PC-9 (cell line): ENCODE data around the gene FUT1. TPM values are rescaled to one million over a fixed set of nuclear protein-coding genes. Genes with fewer than 3 reads are reported as not detected.

Experiments used
- BruUV-seq: library from RNA; stranded (reverse); fragments of 400-500 nt; replicated peaks from 2 replicates; lab custom pipeline; 2021; lab: Mats Ljungman, UMichigan
- CTCF ChIA-PET: fragments of 300-600 bp; sonication (Branson Sonifier 250); formaldehyde crosslinking; loops from one replicate; lab custom pipeline; 2022; ENCODE audit warnings: antibody characterized with exemption; lab: Charles Lee
- POLR2A ChIA-PET: fragments of 300-600 bp; sonication (Branson Sonifier 250); formaldehyde crosslinking; loops from one replicate; lab custom pipeline; 2022; ENCODE audit warnings: antibody characterized with exemption; ENCODE audit not compliant: unreplicated experiment; lab: Charles Lee
- DNase-seq, 2 experiments: peaks; one replicate each; pipeline versions ENCODE4 v3.0.0 to v3.0.0-alpha.2; 2015 to 2022; ENCODE audit warnings: mixed read lengths in 1 of 2
- H2AFZ ChIP-seq: fragments of 200-600 bp; sonication (generic); 2 replicates; pipeline ENCODE4 v1.8.1; 2017; ENCODE audit warnings: antibody characterized with exemption
- H3F3A ChIP-seq: fragments of 200-600 bp; sonication (generic); 2 replicates; pipeline ENCODE4 v1.8.1; 2017; ENCODE audit warnings: antibody characterized with exemption, mild to moderate bottlenecking, low read depth; ENCODE audit not compliant: insufficient read depth
- H3K27ac ChIP-seq: fragments of 200-600 bp; sonication (generic); 2 replicates; pipeline ENCODE4 v1.6.1; 2016; ENCODE audit warnings: mixed run types
- H3K27me3 ChIP-seq: fragments of 200-600 bp; sonication (generic); 2 replicates; pipeline ENCODE4 v1.6.1; 2016; ENCODE audit warnings: low read depth, mixed run types; ENCODE audit not compliant: insufficient read depth
- H3K36me3 ChIP-seq: fragments of 200-600 bp; sonication (generic); 2 replicates; pipeline ENCODE4 v1.6.1; 2016; ENCODE audit warnings: low read depth, mixed run types
- H3K4me1 ChIP-seq: fragments of 200-600 bp; sonication (generic); replicated peaks from 2 replicates; pipeline ENCODE4 v1.6.1; 2016; ENCODE audit warnings: mixed run types; ENCODE audit not compliant: insufficient read depth
- H3K4me2 ChIP-seq: fragments of 200-600 bp; sonication (generic); 2 replicates; pipeline ENCODE4 v1.6.1; 2017; ENCODE audit warnings: mixed run types
- H3K4me3 ChIP-seq: fragments of 200-600 bp; sonication (generic); 2 replicates; pipeline ENCODE4 v1.6.1; 2016; ENCODE audit warnings: mixed run types
- H3K79me2 ChIP-seq: fragments of 200-600 bp; sonication (generic); 2 replicates; pipeline ENCODE4 v1.6.1; 2017; ENCODE audit warnings: low read depth, mixed run types
- H3K9me2 ChIP-seq: fragments of 200-600 bp; sonication (generic); 2 replicates; pipeline ENCODE4 v1.8.1; 2017; ENCODE audit warnings: mild to moderate bottlenecking; ENCODE audit not compliant: insufficient read depth
- H3K9me3 ChIP-seq: fragments of 200-600 bp; sonication (generic); 2 replicates; pipeline ENCODE4 v1.8.1; 2016; ENCODE audit warnings: low read depth; ENCODE audit not compliant: insufficient read depth
- H4K20me1 ChIP-seq: fragments of 200-600 bp; sonication (generic); 2 replicates; pipeline ENCODE4 v1.8.1; 2017; ENCODE audit not compliant: insufficient read depth
- EZH2 ChIP-seq: fragments of 200-600 bp; sonication (generic); IDR thresholded peaks from 2 replicates; pipeline ENCODE4 v1.8.0; 2017; ENCODE audit warnings: antibody characterized with exemption, low read depth
- intact Hi-C: fragments of 100-400 bp; cut with micrococcal nuclease; formaldehyde crosslinking; loops from one replicate; pipeline ENCODE4 v1.10.0; 2022; ENCODE audit not compliant: unreplicated experiment
- total RNA-seq: library from RNA; stranded (reverse); gene quantifications from 2 replicates; pipeline ENCODE4 v1.2.3, GENCODE V29; 2021
- TF ChIP-seq, protein P1 (sequence below): fragments of 200-600 bp; sonication (generic); conservative IDR thresholded peaks from 2 replicates; pipeline ENCODE4 v1.6.1; 2017; ENCODE audit warnings: mixed run types, antibody characterized with exemption, mild to moderate bottlenecking, moderate library complexity

Gene FUT1
- total RNA-seq, 1 experiment from 2014 or later, result 7.9 TPM

DNA sequence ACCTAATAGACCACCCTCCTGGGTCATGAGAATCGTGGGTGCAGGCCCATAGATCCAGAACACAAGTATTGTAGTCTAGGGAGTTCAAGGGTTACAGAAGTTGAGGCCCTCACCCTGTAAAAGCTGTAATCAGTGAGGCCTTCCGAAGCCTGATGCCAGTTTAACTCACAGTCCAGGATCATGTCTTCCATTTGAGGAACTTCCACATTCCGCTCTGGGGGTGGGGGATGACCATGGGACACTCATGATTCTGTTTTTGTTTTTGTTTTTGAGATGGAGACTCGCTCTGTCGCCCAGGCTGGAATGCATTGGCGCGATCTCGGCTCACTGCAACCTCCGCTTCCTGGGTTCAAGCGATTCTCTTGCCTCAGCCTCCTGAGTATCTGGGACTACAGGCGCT is 10.3 kb downstream of the FUT1 start:
- H3K79me2 ChIP-seq, result no peaks in the 10 kb centered on the region
- no peaks in the 10 kb centered on the region for H3K36me3 ChIP-seq
- no peak for TF ChIP-seq EZH2
- TF ChIP-seq, protein P1, sequence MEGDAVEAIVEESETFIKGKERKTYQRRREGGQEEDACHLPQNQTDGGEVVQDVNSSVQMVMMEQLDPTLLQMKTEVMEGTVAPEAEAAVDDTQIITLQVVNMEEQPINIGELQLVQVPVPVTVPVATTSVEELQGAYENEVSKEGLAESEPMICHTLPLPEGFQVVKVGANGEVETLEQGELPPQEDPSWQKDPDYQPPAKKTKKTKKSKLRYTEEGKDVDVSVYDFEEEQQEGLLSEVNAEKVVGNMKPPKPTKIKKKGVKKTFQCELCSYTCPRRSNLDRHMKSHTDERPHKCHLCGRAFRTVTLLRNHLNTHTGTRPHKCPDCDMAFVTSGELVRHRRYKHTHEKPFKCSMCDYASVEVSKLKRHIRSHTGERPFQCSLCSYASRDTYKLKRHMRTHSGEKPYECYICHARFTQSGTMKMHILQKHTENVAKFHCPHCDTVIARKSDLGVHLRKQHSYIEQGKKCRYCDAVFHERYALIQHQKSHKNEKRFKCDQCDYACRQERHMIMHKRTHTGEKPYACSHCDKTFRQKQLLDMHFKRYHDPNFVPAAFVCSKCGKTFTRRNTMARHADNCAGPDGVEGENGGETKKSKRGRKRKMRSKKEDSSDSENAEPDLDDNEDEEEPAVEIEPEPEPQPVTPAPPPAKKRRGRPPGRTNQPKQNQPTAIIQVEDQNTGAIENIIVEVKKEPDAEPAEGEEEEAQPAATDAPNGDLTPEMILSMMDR, result no peak
- no peaks in the 10 kb centered on the region for H3K9me3 ChIP-seq
- ChIA-PET POLR2A (no interaction called here), CTCF (no interaction called here)
- no peak overlapping the region for H2AFZ ChIP-seq
- no peak overlapping the region for H3K4me3 ChIP-seq
- H4K20me1 ChIP-seq, result no peaks in the 10 kb centered on the region
- DNase-seq, result no peak
- H3K27me3 ChIP-seq, result no peaks in the 10 kb centered on the region
- H3K4me1 ChIP-seq, result no peaks in the 10 kb centered on the region; the same call in 1 of the 2 replicates
- BruUV-seq, result no TSS peak
- no peaks in the 10 kb centered on the region for H3K9me2 ChIP-seq
- H3K4me2 ChIP-seq, result no peak overlapping the region
- peaks cover 24% of the 10 kb centered on the region for H3F3A ChIP-seq
- H3K27ac ChIP-seq, result no peak overlapping the region
- intact Hi-C loops, result no loop called here

DNA sequence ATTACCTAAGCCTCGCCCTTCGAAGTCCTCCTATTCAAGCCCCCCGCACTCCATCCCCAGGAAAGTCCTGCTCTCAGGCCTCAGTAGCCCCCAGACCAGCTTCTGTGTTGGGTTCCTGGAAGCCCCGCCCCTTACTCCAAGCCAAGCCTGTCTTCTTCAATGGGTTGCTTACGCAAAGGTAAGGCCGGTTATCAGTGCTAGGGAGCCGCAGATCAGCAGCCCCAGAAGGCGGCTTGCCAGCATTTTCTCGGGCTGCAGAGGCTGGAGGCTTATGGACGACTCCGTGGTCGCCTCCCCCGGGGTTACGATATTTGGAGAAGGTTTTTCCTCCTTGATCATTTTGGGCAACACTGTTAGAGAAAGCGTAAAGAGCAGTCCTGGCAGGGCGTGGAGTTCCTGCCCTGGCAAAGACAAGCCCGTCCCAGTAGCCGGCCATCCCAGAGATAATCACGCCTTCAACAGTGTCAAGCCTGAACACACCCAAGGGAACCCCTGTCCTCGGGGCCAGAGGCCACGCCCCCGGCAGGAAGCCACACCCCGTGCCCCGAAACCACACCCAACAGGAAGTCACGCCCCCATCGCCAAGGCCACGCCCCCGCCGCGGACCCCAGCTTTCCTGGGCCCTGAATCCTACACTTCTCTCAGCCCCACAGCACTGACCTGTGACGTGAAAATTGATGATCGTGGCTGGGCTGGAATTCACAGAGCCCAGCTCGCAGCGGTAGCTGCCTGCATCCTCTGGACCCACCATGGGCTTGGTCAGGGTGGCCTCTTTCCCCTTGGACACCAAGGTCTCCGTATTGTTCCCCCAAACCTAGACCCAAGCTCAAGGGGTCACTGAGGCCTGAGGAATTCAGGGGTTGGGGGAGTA is 11.1 kb downstream of the FUT1 start:
- no peaks in the 10 kb centered on the region for H3K9me3 ChIP-seq
- no peaks in the 10 kb centered on the region for H4K20me1 ChIP-seq
- H3K27me3 ChIP-seq, result no peaks in the 10 kb centered on the region
- DNase-seq, result peak in 1 of 2 experiments; percentile 31
- CTCF ChIA-PET, result interaction anchor here (0.6 kb wide), 1 partner anchor 362 kb away, joined by 6 read pairs; no protein-coding TSS in a partner anchor
- H2AFZ ChIP-seq, result no peak overlapping the region
- no peaks in the 10 kb centered on the region for H3K9me2 ChIP-seq
- TF ChIP-seq, protein P1, result no peak
- no peak for TF ChIP-seq EZH2
- H3K4me1 ChIP-seq, result no peaks in the 10 kb centered on the region; the same call in 1 of the 2 replicates
- intact Hi-C loops, result no loop called here
- no peak overlapping the region for H3K4me3 ChIP-seq
- BruUV-seq, result no TSS peak
- peak overlapping the region; percentile 80 for H3K4me2 ChIP-seq
- no peaks in the 10 kb centered on the region for H3K79me2 ChIP-seq
- H3K27ac ChIP-seq, result no peak overlapping the region
- POLR2A ChIA-PET, result no interaction called here
- H3F3A ChIP-seq, result peaks cover 22% of the 10 kb centered on the region
- H3K36me3 ChIP-seq, result no peaks in the 10 kb centered on the region

DNA sequence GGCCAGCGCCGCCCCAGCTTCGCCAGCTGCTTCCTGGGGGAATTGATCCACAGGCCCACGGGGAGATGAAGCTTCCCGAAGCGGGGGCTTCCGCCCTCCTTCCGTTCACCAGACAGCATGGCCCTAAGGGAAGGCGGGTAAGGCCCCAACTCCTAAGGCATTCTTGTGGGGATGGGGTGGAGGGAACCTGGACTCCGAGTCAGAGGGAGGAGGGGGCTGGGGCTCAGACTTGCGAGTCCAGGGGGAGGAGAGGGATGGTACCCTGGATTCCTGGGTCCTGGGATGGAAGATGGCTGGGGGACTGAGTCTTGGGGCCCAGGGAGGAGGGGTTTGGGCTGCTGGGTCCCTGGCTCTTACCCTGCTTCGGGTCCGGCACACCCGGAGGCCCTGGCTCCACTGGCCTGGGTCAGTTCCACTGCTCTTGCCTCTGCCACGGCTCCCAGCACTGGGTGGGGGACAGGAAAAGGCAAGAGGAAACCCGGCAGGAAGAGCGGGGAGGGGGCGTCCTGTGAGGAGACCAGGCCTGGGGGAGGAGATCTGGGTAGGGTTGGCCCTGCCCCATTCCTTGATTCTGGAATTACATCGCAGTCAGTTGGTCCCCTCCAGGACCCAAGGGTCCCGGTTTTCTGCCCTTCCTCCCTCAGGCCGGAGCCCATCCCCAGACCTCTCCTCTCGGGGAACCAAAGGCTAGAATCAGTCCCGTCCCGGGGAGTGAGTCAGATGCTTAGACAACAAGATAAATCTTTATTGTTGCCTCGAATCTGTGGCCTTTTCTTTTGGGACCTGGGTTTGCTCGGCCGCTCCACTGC is 12.1 kb downstream of the FUT1 start, which contains the start of gene RASIP1:
TSS of gene RASIP1 (minus strand) at position 447 of the 809 bp plus-strand sequence. CDS start at position 119, 328 bp downstream.
- no TSS peak for BruUV-seq
- peaks cover 18% of the 10 kb centered on the region for H3F3A ChIP-seq
- no peak for TF ChIP-seq EZH2
- TF ChIP-seq, protein P1, result no peak
- CTCF ChIA-PET, result no interaction called here
- no peaks in the 10 kb centered on the region for H3K27me3 ChIP-seq
- no peaks in the 10 kb centered on the region for H4K20me1 ChIP-seq
- no peaks in the 10 kb centered on the region for H3K79me2 ChIP-seq
- H3K9me2 ChIP-seq, result no peaks in the 10 kb centered on the region
- intact Hi-C loops, result no loop called here
- peak within 1 kb of the TSS; percentile 58; the same call in 1 of the 2 replicates for H3K4me3 ChIP-seq
- no peaks in the 10 kb centered on the region for H3K36me3 ChIP-seq
- H2AFZ ChIP-seq, result peak within 1 kb of the TSS; percentile 85
- H3K9me3 ChIP-seq, result no peaks in the 10 kb centered on the region
- no peak for DNase-seq
- H3K4me1 ChIP-seq, result no peaks in the 10 kb centered on the region; the same call in 1 of the 2 replicates
- POLR2A ChIA-PET, result no interaction called here
- no peak within 1 kb of the TSS for H3K27ac ChIP-seq
- peak within 1 kb of the TSS; percentile 80 for H3K4me2 ChIP-seq
